GM12864 (cell line): Measurements from ENCODE around the gene OGFR.

Source experiments
- DNase-seq: peaks from one replicate; pipeline ENCODE4 v3.0.0-alpha.2; 2011; ENCODE audit warnings: low read depth
- H3K4me3 ChIP-seq: 2 replicates; pipeline ENCODE4 v1.5.1; 2011; ENCODE audit warnings: mild to moderate bottlenecking, low read depth, low read length, control low read depth
- TF ChIP-seq, protein P1 (sequence below): IDR thresholded peaks from 2 replicates; pipeline ENCODE4 v1.5.1; 2011; ENCODE audit warnings: low read depth, mild to moderate bottlenecking, moderate library complexity, low read length, control low read depth, inconsistent platforms; ENCODE audit errors: missing control alignments

OGFR gene

GRCh38 chr20:62800314-62801259, 4.0 kb upstream of the OGFR start:
- TF ChIP-seq, protein P1, sequence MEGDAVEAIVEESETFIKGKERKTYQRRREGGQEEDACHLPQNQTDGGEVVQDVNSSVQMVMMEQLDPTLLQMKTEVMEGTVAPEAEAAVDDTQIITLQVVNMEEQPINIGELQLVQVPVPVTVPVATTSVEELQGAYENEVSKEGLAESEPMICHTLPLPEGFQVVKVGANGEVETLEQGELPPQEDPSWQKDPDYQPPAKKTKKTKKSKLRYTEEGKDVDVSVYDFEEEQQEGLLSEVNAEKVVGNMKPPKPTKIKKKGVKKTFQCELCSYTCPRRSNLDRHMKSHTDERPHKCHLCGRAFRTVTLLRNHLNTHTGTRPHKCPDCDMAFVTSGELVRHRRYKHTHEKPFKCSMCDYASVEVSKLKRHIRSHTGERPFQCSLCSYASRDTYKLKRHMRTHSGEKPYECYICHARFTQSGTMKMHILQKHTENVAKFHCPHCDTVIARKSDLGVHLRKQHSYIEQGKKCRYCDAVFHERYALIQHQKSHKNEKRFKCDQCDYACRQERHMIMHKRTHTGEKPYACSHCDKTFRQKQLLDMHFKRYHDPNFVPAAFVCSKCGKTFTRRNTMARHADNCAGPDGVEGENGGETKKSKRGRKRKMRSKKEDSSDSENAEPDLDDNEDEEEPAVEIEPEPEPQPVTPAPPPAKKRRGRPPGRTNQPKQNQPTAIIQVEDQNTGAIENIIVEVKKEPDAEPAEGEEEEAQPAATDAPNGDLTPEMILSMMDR, result no peak
- no peak overlapping the region for H3K4me3 ChIP-seq
- no peak for DNase-seq

GRCh38 chr20:62801284-62802010, 3.2 kb upstream of the OGFR start:
- TF ChIP-seq, protein P1, result no peak
- DNase-seq, result no peak
- H3K4me3 ChIP-seq, result no peak overlapping the region

DNA sequence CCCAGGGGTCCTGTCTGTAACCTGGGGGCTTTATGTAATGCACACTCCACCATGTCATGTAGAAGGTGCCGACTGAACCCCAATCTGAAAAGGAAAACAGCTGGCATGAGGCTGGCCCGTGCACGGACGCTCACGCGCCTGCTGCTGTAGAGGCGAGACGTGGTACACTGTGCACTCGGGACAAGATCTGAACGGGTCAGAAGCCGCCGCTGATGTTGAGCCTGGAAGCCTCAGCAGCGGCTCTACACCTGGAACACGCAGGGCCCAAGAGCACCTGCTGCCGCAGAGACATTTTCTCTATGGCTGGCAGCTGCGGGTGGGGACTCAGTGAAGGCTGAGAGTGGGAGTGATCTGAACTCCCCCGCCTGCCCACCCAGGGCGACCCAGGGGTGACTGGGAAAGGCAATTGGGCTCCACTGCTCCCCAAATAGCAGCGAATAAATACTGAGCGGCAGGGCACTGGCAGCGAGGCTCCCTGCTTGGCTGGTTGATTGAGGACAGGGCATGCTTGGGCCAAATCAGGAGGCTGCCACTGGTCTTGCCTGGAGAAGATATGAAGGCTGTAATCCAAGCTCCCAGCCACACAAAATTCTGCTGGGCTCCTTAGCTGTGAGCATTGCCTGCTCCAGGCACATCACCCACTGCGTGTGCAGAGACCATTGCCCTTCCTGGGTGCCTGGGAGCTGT, 2.5 kb upstream of the OGFR start:
- TF ChIP-seq, protein P1, result no peak
- no peak overlapping the region for H3K4me3 ChIP-seq
- DNase-seq, result no peak

DNA sequence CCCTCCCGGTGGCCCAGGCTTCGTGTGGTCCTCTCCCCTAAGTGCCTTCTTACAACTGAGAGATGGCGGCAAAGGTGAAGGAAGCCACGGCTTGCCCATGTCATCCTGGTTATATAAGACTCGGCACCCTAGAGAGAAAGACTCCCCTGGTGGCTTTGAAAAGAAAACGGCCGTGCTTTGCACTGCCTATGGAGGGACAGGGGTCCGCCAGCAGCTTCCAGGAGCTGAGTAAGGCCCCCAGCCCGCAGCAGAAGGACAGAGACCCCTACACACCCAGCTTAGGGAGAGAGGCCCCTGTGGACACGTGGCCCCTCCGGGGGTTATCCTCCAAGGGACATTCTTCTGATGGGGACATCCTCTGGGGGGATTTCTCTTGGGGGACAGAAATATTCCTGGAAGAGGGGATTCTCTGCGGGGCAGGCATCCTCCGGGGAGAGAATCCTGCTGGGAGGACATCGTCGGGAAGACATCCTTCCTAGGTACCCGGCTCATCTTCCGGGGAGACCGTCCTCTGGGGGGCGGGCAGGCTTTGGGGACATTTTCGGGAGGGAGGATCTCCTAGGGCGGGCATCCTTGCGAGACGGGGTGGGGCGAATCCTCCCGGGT, 511 bp upstream of the OGFR start:
- DNase-seq, result no peak
- H3K4me3 ChIP-seq, result peak overlapping the region; percentile 28
- TF ChIP-seq, protein P1, result peak; percentile 5

DNA sequence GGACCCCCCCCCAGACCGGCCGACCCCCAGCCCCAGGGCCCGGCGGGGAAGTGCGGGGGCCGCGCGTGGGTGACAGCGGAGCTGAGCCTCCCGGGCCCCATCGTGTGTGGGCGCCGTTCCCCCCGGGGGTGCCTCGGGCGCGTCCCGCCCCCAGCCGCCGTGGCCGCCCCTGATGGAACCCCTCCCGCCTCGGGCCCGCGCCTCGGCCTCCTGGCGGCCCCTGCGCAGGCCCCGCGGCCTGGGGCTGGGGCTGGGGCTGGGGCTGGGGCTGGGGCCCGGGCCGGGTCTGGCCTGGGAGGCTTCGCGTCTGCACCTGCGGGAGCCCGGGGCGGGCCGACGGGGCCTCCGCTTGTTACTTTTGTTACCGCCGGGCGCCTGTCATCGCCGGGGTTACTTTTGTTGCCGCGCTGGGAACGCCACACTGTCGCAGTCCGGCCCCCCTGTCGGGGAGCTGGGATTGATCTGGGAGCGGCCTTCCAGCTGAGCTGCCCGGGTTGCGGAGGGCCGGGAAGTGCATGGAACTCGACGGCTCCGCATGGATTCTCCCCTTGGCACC, 598 bp downstream of the OGFR start:
- peak overlapping the region; percentile 90 for H3K4me3 ChIP-seq
- DNase-seq, result no peak
- TF ChIP-seq, protein P1, result no peak

DNA sequence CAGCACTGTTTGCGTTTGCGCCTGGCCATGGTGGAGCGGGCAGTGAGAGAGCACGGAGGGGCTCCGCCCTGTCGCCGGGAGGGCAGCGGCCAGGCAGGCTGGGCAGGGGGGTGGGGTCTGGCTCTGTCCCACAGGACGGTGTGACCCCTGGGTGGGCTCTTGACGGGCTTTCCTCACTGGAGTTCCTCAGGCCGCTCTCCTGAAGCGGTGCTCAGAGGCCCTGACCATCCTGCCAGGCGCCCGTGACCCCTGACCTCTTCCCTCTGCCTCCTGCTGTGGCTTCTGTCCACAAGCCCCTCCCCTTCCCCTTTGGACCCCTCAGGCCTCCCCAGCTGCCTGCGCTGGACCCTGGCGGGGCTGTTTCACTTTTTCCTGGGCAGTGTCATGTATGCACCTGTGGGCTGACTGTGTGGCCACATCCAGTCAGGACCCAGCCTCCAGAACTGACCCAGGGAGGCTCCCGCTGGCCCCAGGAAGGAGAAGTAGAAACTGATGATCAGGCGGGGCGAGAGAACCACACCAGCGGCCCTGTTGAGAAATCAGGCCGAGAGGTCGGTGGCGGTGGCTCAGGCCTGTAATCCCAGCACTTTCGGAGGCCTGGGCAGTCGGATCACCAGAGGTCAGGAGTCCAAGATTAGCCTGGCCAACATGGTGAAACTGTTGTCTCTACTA, 1.2 kb downstream of the OGFR start:
- TF ChIP-seq, protein P1, result no peak
- peak overlapping the region; percentile 90 for H3K4me3 ChIP-seq
- DNase-seq, result no peak
